ENCODE results near the gene AP5S1.
"Not testable (repeated sequence)": the region's sequence is repeated elsewhere in the genome, so short reads cannot be mapped to it uniquely, and the experiment has no call there.

The AP5S1 gene

GRCh38 chr20:3813848-3814581 lies 6.3 kb upstream of the AP5S1 start:
- peak; percentile 26 for DNase-seq

GRCh38 chr20:3814928-3815495 lies 5.3 kb upstream of the AP5S1 start:
- DNase-seq = no peak

- peak; percentile 65 for DNase-seq
Measured at GRCh38 chr20:3815703-3816315, 4.5 kb upstream of the AP5S1 start.

GRCh38 chr20:3818155-3819151 lies 1.9 kb upstream of the AP5S1 start:
- DNase-seq = peak; percentile 24

- DNase-seq = no peak
Measured at GRCh38 chr20:3819411-3820047, 818 bp upstream of the AP5S1 start.

GRCh38 chr20:3820901-3821727 lies 767 bp downstream of the AP5S1 start:
- DNase-seq = no peak

GRCh38 chr20:3821996-3822395 lies 1.6 kb downstream of the AP5S1 start:
- DNase-seq = no peak

GRCh38 chr20:3823881-3824280 lies 3.5 kb downstream of the AP5S1 start:
- no peak for DNase-seq

- DNase-seq = no peak
Measured at GRCh38 chr20:3825526-3825925, 5.2 kb downstream of the AP5S1 start.

- DNase-seq = no peak
Measured at GRCh38 chr20:3826420-3826819, 6.1 kb downstream of the AP5S1 start.

GRCh38 chr20:3828798-3829197 lies 8.5 kb downstream of the AP5S1 start:
- no peak for DNase-seq

- not testable (repeated sequence) for DNase-seq
Measured at GRCh38 chr20:3829891-3830290, 9.5 kb downstream of the AP5S1 start.

GRCh38 chr20:3836132-3836531 lies 15.8 kb downstream of the AP5S1 start:
- DNase-seq = no peak

GRCh38 chr20:3839328-3839727 lies 19.0 kb downstream of the AP5S1 start:
- DNase-seq = no peak

GRCh38 chr20:3840201-3840600 lies 19.9 kb downstream of the AP5S1 start:
- not testable (repeated sequence) for DNase-seq

- DNase-seq = no peak
Measured at GRCh38 chr20:3842348-3842930, 22.1 kb downstream of the AP5S1 start.

GRCh38 chr20:3843490-3843889 lies 23.1 kb downstream of the AP5S1 start:
- DNase-seq = no peak

- not testable (repeated sequence) for DNase-seq
Measured at GRCh38 chr20:3843990-3844619, 23.8 kb downstream of the AP5S1 start.

- no peak for DNase-seq
Measured at GRCh38 chr20:3846378-3846739, 26.0 kb downstream of the AP5S1 start.

GRCh38 chr20:3846740-3847428 lies 26.5 kb downstream of the AP5S1 start, which contains the start of gene MAVS:
MAVS (plus strand) TSS chr20:3846834; CDS start chr20:3854625, 7,791 bp downstream.
- peak; percentile 76 for DNase-seq
